Nephron (organoid): ENCODE data around the gene IRF8.

Experiments used
- H3K27ac Mint-ChIP-seq, 3 experiments: 2 replicates each; pipeline ENCODE4 v1.8.0; 2020; ENCODE audit warnings: mixed read lengths in 3 of 3, mild to moderate bottlenecking in 2 of 3, moderate library complexity in 1 of 3
- H3K27me3 Mint-ChIP-seq: 2 replicates; pipeline ENCODE4 v1.8.0; 2021; ENCODE audit warnings: low read depth, mild to moderate bottlenecking, moderate library complexity, mixed read lengths
- H3K36me3 Mint-ChIP-seq: 2 replicates; pipeline ENCODE4 v1.8.0; 2020; ENCODE audit warnings: low read depth, mixed read lengths
- H3K4me1 Mint-ChIP-seq: 2 replicates; pipeline ENCODE4 v1.8.0; 2020; ENCODE audit warnings: mixed read lengths
- H3K4me3 Mint-ChIP-seq, 3 experiments: 2 replicates each; pipeline ENCODE4 v1.8.0; 2020; ENCODE audit warnings: mild to moderate bottlenecking in 3 of 3, mixed read lengths in 3 of 3, moderate library complexity in 2 of 3
- H3K9me3 Mint-ChIP-seq: 2 replicates; pipeline ENCODE4 v1.8.0; 2020; ENCODE audit warnings: mixed read lengths
- TF ChIP-seq, protein P1 (sequence below), 3 experiments: fragments of 200-600 bp; sonication (generic); IDR thresholded peaks; one replicate each; pipeline ENCODE4 v1.5.0; 2021; ENCODE audit warnings: antibody characterized with exemption in 3 of 3; ENCODE audit not compliant: unreplicated experiment in 3 of 3

Gene IRF8

DNA sequence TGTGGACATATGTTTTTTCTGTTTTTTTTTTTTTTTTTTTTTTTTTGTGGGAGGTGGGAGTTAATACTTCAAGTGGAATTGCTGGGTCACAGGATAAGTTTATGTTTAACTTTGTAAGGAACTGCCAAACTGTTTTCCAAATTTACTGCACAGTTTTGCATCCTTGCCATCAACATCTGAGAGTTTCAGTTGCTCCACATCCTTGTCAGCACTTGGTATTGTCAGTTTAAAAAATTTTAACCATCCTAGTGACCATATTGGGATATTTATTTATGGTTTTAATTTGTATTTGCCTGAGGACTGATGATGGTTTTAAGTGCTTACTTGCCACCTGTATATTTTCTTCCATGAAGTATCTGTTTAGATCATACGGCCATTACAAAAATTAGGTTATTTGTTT is 34.0 kb upstream of the IRF8 start:
- peaks cover 3% of the 10 kb centered on the region for H3K36me3 Mint-ChIP-seq
- peaks cover under 1% of the 10 kb centered on the region for H3K4me1 Mint-ChIP-seq
- peaks cover 55% of the 10 kb centered on the region for H3K27me3 Mint-ChIP-seq
- H3K27ac Mint-ChIP-seq = no peak overlapping the region
- TF ChIP-seq, protein P1, sequence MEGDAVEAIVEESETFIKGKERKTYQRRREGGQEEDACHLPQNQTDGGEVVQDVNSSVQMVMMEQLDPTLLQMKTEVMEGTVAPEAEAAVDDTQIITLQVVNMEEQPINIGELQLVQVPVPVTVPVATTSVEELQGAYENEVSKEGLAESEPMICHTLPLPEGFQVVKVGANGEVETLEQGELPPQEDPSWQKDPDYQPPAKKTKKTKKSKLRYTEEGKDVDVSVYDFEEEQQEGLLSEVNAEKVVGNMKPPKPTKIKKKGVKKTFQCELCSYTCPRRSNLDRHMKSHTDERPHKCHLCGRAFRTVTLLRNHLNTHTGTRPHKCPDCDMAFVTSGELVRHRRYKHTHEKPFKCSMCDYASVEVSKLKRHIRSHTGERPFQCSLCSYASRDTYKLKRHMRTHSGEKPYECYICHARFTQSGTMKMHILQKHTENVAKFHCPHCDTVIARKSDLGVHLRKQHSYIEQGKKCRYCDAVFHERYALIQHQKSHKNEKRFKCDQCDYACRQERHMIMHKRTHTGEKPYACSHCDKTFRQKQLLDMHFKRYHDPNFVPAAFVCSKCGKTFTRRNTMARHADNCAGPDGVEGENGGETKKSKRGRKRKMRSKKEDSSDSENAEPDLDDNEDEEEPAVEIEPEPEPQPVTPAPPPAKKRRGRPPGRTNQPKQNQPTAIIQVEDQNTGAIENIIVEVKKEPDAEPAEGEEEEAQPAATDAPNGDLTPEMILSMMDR (IDR thresholded peaks at IDR 0.05; ENCODE audit: unreplicated experiment in 3 of 3) = no peak
- H3K4me3 Mint-ChIP-seq = no peak overlapping the region
- H3K9me3 Mint-ChIP-seq = peaks cover 26% of the 10 kb centered on the region

DNA sequence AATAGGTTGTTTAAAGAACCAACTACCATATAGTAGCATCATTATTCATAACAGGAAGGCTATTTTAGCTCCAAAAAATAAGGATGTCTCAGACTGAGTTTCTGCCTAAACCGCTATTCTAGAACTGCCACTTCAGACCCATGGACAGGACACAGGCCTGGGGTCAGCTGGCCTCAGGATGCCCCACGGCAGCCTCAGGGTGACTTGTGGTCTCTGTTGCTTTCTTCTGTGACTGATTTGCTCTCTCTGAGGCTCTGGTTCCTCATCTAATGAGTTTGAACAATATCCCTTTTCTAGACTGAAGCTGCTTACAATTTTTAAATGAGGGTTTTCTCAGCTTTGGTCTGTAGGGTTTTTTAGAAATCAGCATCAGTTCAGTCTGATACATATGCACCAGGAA is 31.8 kb upstream of the IRF8 start:
- Mint-ChIP-seq H3K9me3 (peaks cover 27% of the 10 kb centered on the region), H3K4me3 (no peak overlapping the region), H3K27ac (no peak overlapping the region), H3K36me3 (peaks cover 3% of the 10 kb centered on the region), H3K27me3 (peaks cover 57% of the 10 kb centered on the region), H3K4me1 (peaks cover 5% of the 10 kb centered on the region)
- TF ChIP-seq, protein P1 (IDR thresholded peaks at IDR 0.05; ENCODE audit: unreplicated experiment in 3 of 3) = no peak

DNA sequence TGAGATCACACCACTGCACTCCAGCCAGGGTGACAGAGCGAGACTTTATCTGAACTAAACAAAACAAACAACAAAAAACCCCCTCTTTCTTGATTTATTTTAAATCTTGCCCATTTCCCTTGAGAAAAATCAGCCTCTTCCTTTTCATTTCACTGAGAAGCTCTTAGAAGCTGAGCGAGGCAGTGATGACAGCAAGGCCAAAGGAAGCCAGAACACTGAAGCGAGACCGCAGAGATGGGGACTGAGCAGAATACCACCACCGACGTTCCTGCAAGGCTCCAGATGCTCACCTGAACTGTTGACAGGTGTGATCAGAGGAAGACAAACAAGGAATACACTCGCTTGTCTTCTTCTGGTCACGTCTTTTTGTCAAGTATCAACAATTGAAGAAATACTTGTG is 30.5 kb upstream of the IRF8 start:
- Mint-ChIP-seq H3K36me3 (peaks cover 3% of the 10 kb centered on the region), H3K9me3 (peaks cover 26% of the 10 kb centered on the region), H3K27ac (no peak overlapping the region), H3K27me3 (peaks cover 55% of the 10 kb centered on the region), H3K4me3 (no peak overlapping the region), H3K4me1 (peaks cover 5% of the 10 kb centered on the region)
- TF ChIP-seq, protein P1 (IDR thresholded peaks at IDR 0.05; ENCODE audit: unreplicated experiment in 3 of 3) = no peak

DNA sequence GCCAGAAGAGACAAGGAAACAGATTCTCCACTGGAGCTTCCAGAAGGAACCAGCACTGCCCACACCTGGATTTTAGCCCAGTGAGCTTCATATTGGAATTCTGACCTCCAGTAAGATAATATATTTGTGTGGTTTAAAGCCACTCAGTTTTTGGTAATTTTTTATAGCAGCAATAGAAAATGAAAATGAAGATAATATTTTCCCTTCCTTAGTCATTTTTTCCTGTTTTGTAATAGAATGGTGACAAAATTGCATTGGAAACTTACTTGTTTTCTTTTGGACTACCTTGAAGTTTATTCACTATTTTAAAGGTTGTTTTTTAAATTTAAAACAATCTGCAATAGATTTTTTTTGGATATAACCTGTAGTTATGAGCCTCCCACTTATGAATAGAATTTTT is 29.8 kb upstream of the IRF8 start:
- peaks cover 3% of the 10 kb centered on the region for H3K36me3 Mint-ChIP-seq
- no peak overlapping the region for H3K4me3 Mint-ChIP-seq
- H3K27me3 Mint-ChIP-seq = peaks cover 52% of the 10 kb centered on the region
- peaks cover 23% of the 10 kb centered on the region for H3K9me3 Mint-ChIP-seq
- peaks cover 5% of the 10 kb centered on the region for H3K4me1 Mint-ChIP-seq
- TF ChIP-seq, protein P1 (IDR thresholded peaks at IDR 0.05; ENCODE audit: unreplicated experiment in 3 of 3) = no peak
- H3K27ac Mint-ChIP-seq = no peak overlapping the region

DNA sequence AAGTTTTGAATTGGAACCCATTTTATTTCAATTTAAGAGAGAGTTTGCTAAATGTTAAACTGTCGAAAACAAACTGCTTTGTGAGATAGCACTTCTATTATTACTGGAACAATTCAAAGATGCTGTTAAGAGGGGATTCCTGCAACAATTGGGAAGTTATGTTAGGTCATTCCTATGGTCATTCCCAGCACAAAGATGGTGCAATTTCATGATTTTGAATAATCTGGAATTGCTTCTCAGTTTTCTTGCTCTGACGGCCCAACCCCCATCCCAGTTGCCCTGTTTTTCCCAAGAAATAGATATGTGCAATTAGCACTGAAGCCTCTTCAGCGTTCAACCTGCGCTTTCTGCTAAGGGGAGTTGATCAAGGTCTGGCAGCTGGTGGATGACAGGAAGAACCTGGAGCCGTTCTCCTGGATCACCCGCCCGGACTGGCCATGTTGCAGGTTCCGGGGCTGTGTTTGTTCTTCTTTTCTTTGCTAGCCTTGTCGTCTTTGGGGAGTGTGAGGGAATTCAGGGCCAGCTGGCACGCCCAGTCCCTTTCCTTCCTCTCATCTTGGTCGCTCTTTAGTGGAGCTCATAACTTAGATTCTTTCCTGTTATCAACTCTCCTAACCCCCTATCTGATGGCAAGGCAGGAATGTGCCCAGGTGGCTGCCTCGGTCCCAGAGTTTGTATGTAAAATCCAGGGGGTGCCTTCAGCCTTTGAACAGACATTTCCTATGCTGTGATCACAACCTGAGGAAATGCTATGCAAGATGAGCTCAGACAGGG is 29.0 kb upstream of the IRF8 start:
- H3K4me1 Mint-ChIP-seq = peaks cover 5% of the 10 kb centered on the region
- H3K4me3 Mint-ChIP-seq = no peak overlapping the region
- no peak overlapping the region for H3K27ac Mint-ChIP-seq
- H3K9me3 Mint-ChIP-seq = peaks cover 20% of the 10 kb centered on the region
- TF ChIP-seq, protein P1 (IDR thresholded peaks at IDR 0.05; ENCODE audit: unreplicated experiment in 3 of 3) = no peak
- peaks cover 55% of the 10 kb centered on the region for H3K27me3 Mint-ChIP-seq
- peaks cover 3% of the 10 kb centered on the region for H3K36me3 Mint-ChIP-seq

DNA sequence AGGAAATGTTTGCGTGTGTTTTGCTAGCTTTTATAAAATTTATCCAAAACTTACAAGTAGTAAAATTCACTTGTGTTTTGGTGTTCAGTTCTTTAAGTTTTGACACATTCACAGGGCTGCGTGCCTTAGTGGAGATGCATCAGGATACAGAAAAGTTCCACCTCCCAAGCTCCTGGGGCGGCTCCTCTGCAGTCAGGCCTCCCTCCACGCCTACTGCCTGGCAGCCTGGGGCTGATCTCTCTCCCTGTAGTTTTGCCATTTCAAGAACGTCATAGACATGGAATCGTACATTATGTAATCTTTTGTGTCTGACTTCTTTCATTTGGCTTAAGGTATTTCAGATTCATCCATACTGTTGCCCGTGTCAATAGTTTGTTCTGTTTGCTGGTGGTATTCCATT is 27.2 kb upstream of the IRF8 start:
- no peak overlapping the region for H3K4me3 Mint-ChIP-seq
- TF ChIP-seq, protein P1 (IDR thresholded peaks at IDR 0.05; ENCODE audit: unreplicated experiment in 3 of 3) = no peak

More for the DNA sequence above, 27.2 kb upstream of the IRF8 start:
- Mint-ChIP-seq H3K4me1 (peaks cover 5% of the 10 kb centered on the region), H3K36me3 (peaks cover 3% of the 10 kb centered on the region), H3K27ac (no peak overlapping the region), H3K27me3 (peaks cover 72% of the 10 kb centered on the region), H3K9me3 (peaks cover 23% of the 10 kb centered on the region)
